ENCODE results near the gene LZTS2. TPM values are rescaled to one million over a fixed set of nuclear protein-coding genes. Genes with fewer than 3 reads are reported as not detected.

LZTS2 gene
- total RNA-seq, 2 donors from 2014 or later, result 40.0 to 71.0 TPM

DNA sequence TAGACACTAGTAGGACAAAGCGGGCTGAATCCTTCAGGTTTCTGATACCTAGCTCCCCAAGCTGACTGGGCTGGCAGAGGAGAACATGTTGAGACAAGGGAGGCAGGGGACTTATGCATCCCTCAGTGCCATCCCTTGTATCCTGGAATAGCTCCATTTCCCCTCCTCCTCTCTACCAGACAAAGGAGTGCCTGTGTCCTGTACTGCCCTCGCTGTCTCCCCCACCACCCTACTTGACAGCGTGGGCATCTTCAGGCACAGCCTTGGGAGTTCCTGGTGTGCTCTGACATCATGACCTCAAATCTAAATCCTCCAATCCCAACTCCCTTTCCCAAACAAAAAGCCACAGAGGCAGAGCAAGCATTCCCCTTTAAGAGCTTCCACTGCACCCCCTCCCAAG, 40.5 kb downstream of the LZTS2 start:
- H3K27me3 ChIP-seq, result no peaks in the 10 kb centered on the region
- DNase-seq (ENCODE audit: low spot score), result no peak
- H3K4me1 ChIP-seq, result peaks cover 0 to 22% of the 10 kb centered on the region in 2 donors
- H3K9me3 ChIP-seq, result no peaks in the 10 kb centered on the region
- no peak overlapping the region for H3K27ac ChIP-seq
- TF ChIP-seq, protein P1, sequence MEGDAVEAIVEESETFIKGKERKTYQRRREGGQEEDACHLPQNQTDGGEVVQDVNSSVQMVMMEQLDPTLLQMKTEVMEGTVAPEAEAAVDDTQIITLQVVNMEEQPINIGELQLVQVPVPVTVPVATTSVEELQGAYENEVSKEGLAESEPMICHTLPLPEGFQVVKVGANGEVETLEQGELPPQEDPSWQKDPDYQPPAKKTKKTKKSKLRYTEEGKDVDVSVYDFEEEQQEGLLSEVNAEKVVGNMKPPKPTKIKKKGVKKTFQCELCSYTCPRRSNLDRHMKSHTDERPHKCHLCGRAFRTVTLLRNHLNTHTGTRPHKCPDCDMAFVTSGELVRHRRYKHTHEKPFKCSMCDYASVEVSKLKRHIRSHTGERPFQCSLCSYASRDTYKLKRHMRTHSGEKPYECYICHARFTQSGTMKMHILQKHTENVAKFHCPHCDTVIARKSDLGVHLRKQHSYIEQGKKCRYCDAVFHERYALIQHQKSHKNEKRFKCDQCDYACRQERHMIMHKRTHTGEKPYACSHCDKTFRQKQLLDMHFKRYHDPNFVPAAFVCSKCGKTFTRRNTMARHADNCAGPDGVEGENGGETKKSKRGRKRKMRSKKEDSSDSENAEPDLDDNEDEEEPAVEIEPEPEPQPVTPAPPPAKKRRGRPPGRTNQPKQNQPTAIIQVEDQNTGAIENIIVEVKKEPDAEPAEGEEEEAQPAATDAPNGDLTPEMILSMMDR (IDR thresholded peaks at IDR 0.05), result no peak
- peaks cover 38% of the 10 kb centered on the region for H3K36me3 ChIP-seq
- H3K4me3 ChIP-seq, result no peak overlapping the region

DNA sequence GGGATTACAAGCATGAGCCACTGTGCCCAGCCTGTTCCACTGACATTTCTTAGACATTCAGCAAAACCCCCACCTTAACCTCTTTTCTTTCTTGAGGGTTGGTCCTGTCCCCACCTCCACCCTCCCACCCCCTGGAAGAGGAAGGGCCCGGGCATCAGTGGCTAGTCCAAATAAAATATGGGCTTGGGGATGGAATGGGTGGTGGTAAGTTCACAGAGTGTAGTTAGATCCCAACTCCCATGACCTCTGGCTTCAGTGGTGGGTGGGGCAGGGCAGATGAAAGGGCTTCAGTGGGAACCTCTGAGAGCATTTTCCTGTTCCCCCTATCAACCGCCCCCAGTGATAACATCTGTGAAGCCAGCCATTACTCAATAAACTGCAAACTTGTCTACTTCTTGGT, 41.2 kb downstream of the LZTS2 start:
- Histone ChIP-seq H3K9me3 (no peaks in the 10 kb centered on the region), H3K4me1 (peaks cover 0 to 22% of the 10 kb centered on the region in 2 donors), H3K36me3 (peaks cover 30% of the 10 kb centered on the region), H3K27me3 (no peaks in the 10 kb centered on the region), H3K27ac (no peak overlapping the region), H3K4me3 (no peak overlapping the region)
- TF ChIP-seq, protein P1 (IDR thresholded peaks at IDR 0.05), result no peak
- DNase-seq (ENCODE audit: low spot score), result no peak

DNA sequence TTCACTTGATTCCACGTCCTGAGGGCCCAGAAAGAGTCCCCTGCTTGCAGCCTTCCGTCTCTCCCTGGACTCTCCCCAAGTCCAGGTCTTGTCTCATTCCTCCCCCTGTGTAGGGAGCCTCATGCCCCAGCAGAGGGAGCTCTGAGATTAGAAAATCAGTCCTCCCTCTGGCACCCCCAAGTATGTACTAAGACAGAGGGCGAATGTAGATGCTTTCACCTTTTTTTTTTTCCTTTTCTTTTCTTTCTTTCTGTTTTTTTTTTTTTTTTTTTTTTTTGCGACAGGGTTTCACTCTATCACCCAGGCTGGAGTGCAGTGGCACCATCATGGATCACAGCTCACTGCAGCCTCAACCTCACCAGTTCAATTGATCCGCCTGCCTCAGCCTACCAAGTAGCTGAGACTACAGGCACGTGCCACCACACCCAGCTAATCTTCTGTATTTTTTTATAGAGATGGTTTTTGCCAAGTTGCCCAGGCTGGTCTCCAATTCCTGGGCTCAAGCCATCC, 41.7 kb downstream of the LZTS2 start:
- TF ChIP-seq, protein P1 (IDR thresholded peaks at IDR 0.05), result peak; percentile 81 to 83
- Histone ChIP-seq H3K27me3 (no peaks in the 10 kb centered on the region), H3K27ac (no peak overlapping the region), H3K9me3 (no peaks in the 10 kb centered on the region), H3K4me1 (peaks cover 0 to 22% of the 10 kb centered on the region in 2 donors), H3K36me3 (peaks cover 25% of the 10 kb centered on the region), H3K4me3 (no peak overlapping the region)
- peak; percentile 92 for DNase-seq (ENCODE audit: low spot score)

DNA sequence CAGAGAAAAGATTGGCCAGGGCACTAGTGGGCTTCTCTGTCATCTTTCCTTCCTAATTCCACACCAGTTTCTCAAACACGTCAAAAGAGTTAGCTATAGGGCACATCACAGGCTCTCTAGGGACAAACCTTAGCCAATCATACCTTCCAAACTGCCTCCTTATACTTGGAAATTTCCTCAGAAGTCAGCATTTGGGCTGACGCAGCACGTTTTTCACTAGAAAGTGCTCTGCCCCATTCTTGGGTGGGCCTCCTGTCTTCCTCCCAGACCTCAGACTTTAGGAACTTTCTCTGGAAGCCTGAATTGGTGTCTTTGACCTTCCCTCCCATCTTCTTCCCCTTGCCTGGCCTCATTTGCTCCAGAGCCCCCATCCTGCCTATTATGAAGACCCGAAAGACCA, 42.5 kb downstream of the LZTS2 start:
- peak overlapping the region; percentile 82 to 85 for H3K27ac ChIP-seq
- H3K9me3 ChIP-seq, result no peaks in the 10 kb centered on the region
- H3K4me3 ChIP-seq, result peak overlapping the region; percentile 44 to 57
- H3K4me1 ChIP-seq, result peaks cover 0 to 22% of the 10 kb centered on the region in 2 donors
- DNase-seq (ENCODE audit: low spot score), result no peak
- H3K27me3 ChIP-seq, result no peaks in the 10 kb centered on the region
- H3K36me3 ChIP-seq, result peaks cover 17% of the 10 kb centered on the region
- TF ChIP-seq, protein P1 (IDR thresholded peaks at IDR 0.05), result no peak

DNA sequence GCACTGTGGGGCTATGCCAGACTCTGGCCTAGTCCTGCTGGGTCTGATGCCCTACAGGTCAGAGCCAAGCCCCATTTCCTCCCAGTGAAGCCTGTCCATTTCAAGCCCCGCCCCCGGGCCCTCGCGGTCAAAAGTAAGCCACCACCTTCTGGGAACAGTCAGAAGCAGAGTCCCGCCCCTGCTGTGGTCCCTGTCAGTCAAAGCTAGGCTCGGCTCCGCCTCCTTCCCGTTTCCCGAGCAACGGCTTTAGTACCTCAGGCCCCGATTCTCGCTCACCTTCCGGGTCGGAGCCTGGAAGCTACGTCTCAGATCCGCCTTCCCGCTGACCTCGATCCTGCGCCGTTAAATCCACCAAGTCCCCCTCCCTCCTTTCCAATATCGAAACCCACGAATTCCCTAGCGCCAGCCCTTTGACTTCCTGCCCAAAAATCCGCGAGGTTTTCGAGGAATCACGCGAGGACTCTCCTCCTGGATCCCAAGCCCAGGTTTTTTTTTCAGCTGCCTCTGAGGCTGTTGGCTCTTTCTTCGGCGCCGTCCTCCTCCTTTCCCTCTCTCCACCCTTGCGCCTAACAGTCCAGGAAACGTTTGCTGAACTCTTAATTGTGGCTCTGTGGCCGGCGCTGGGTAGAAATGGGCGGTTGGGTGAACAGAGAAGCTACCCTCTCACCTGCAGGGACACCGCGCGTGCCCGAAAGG, 43.2 kb downstream of the LZTS2 start:
- H3K4me3 ChIP-seq, result peak overlapping the region; percentile 44 to 57
- DNase-seq (ENCODE audit: low spot score), result peak; percentile 98
- TF ChIP-seq, protein P1 (IDR thresholded peaks at IDR 0.05), result no peak
- H3K36me3 ChIP-seq, result peaks cover 10% of the 10 kb centered on the region
- H3K4me1 ChIP-seq, result peaks cover 0 to 22% of the 10 kb centered on the region in 2 donors
- H3K27ac ChIP-seq, result peak overlapping the region; percentile 82 to 85
- H3K9me3 ChIP-seq, result no peaks in the 10 kb centered on the region
- peaks cover 0 to 2% of the 10 kb centered on the region in 2 donors for H3K27me3 ChIP-seq
